Thymus (tissue), 11 donors: ENCODE measurements around the gene AMMECR1. TPM values are rescaled to one million over a fixed set of nuclear protein-coding genes. Genes with fewer than 3 reads are reported as not detected.

Experiments used
- DNase-seq, 9 donors: peaks; one replicate each; pipeline ENCODE4 v3.0.0-alpha.2; 2013; ENCODE audit warnings: low spot score in 9 of 9, low read depth in 6 of 9, missing footprints in 1 of 9
- H3K27ac ChIP-seq, 2 donors: one replicate each; pipeline ENCODE4 v1.5.1; 2013; ENCODE audit warnings: control low read depth in 1 of 2, low read depth in 1 of 2, low read length in 1 of 2, mild to moderate bottlenecking in 1 of 2, moderate library complexity in 1 of 2
- H3K27me3 ChIP-seq, 2 donors: one replicate each; pipeline ENCODE4 v1.5.1; 2013; ENCODE audit warnings: low read length in 1 of 2; ENCODE audit not compliant: control insufficient read depth in 2 of 2, insufficient read depth in 1 of 2
- H3K36me3 ChIP-seq, 2 donors: one replicate each; pipeline ENCODE4 v1.5.1; 2013; ENCODE audit warnings: low read length in 1 of 2, mild to moderate bottlenecking in 1 of 2, moderate library complexity in 1 of 2; ENCODE audit not compliant: control insufficient read depth in 2 of 2, insufficient read depth in 2 of 2
- H3K4me1 ChIP-seq, 2 donors: one replicate each; pipeline ENCODE4 v1.5.1; 2013; ENCODE audit warnings: low read length in 2 of 2; ENCODE audit not compliant: control insufficient read depth in 2 of 2, insufficient read depth in 2 of 2
- H3K4me3 ChIP-seq, 2 donors: one replicate each; pipeline ENCODE4 v1.5.1; 2013; ENCODE audit warnings: low read length in 2 of 2, control low read depth in 1 of 2, mild to moderate bottlenecking in 1 of 2
- H3K9me3 ChIP-seq, 2 donors: one replicate each; pipeline ENCODE4 v1.5.1; 2013; ENCODE audit warnings: low read length in 1 of 2, mild to moderate bottlenecking in 1 of 2; ENCODE audit not compliant: control insufficient read depth in 2 of 2, insufficient read depth in 1 of 2
- WGBS: extraction: QIAGEN DNeasy Blood & Tissue Kit; methylation state at CpG from one replicate; pipeline ENCODE4 v1.1.7; 2013; 5-methylcytosine and 5-hydroxymethylcytosine counted together
- polyA plus RNA-seq: library from polyadenylated mRNA; stranded (reverse); fragments of 200-250 nt; gene quantifications from one replicate; pipeline ENCODE4 v1.2.3, GENCODE V29; 2013
- total RNA-seq: library from RNA; stranded (reverse); fragments of 120-200 nt; gene quantifications from one replicate; pipeline ENCODE4 v1.2.4, GENCODE V29; 2013
- donor health status: healthy.

Gene AMMECR1
- total and polyA plus RNA-seq, 2 donors = 5.1 to 7.0 TPM

- H3K9me3 ChIP-seq = no peaks in the 10 kb centered on the region
- no peaks in the 10 kb centered on the region for H3K4me1 ChIP-seq
- no peaks in the 10 kb centered on the region for H3K36me3 ChIP-seq
- no peak overlapping the region for H3K27ac ChIP-seq
- DNase-seq = no peak
- no peak overlapping the region for H3K4me3 ChIP-seq
- no peaks in the 10 kb centered on the region for H3K27me3 ChIP-seq
Observed at GRCh38 chrX:110280954-110281353, 36.9 kb downstream of the AMMECR1 start.

- 89% methylated on average over 1 of the region's 1 CpG for WGBS
- H3K9me3 ChIP-seq = no peaks in the 10 kb centered on the region
- H3K4me1 ChIP-seq = no peaks in the 10 kb centered on the region
- DNase-seq = no peak
- no peak overlapping the region for H3K27ac ChIP-seq
- no peaks in the 10 kb centered on the region for H3K36me3 ChIP-seq
- H3K4me3 ChIP-seq = no peak overlapping the region
- no peaks in the 10 kb centered on the region for H3K27me3 ChIP-seq
Observed at GRCh38 chrX:110277609-110278008, 40.3 kb downstream of the AMMECR1 start.

GRCh38 chrX:110276778-110277177 is 41.1 kb downstream of the AMMECR1 start:
- no peak overlapping the region for H3K27ac ChIP-seq
- H3K9me3 ChIP-seq = no peaks in the 10 kb centered on the region
- no peaks in the 10 kb centered on the region for H3K4me1 ChIP-seq
- no peak overlapping the region for H3K4me3 ChIP-seq
- WGBS = 40% methylated on average over 2 of the region's 2 CpGs
- no peaks in the 10 kb centered on the region for H3K27me3 ChIP-seq
- no peak for DNase-seq
- H3K36me3 ChIP-seq = no peaks in the 10 kb centered on the region

GRCh38 chrX:110268886-110269285 is 49.0 kb downstream of the AMMECR1 start:
- DNase-seq = no peak
- Histone ChIP-seq H3K9me3 (no peaks in the 10 kb centered on the region), H3K27me3 (no peaks in the 10 kb centered on the region), H3K4me1 (peaks cover 0 to 4% of the 10 kb centered on the region in 2 donors), H3K4me3 (no peak overlapping the region), H3K36me3 (no peaks in the 10 kb centered on the region), H3K27ac (no peak overlapping the region)
- 95% methylated on average over 1 of the region's 1 CpG for WGBS

GRCh38 chrX:110268395-110268794 is 49.5 kb downstream of the AMMECR1 start:
- H3K27ac ChIP-seq = no peak overlapping the region

GRCh38 chrX:110267874-110268273 is 50.0 kb downstream of the AMMECR1 start:
- peaks cover 0 to 4% of the 10 kb centered on the region in 2 donors for H3K4me1 ChIP-seq
- 37% methylated on average over 2 of the region's 2 CpGs for WGBS
- H3K9me3 ChIP-seq = no peaks in the 10 kb centered on the region
- no peak overlapping the region for H3K27ac ChIP-seq
- no peaks in the 10 kb centered on the region for H3K27me3 ChIP-seq
- H3K36me3 ChIP-seq = no peaks in the 10 kb centered on the region
- DNase-seq = peak in 3 of 9 donors; percentile 1 to 20 (median 4)
- no peak overlapping the region for H3K4me3 ChIP-seq

More at GRCh38 chrX:110268395-110268794, 49.5 kb downstream of the AMMECR1 start:
- WGBS = 80% methylated on average over 6 of the region's 6 CpGs
- peaks cover 0 to 4% of the 10 kb centered on the region in 2 donors for H3K4me1 ChIP-seq
- no peaks in the 10 kb centered on the region for H3K9me3 ChIP-seq
- DNase-seq = no peak
- H3K36me3 ChIP-seq = no peaks in the 10 kb centered on the region
- H3K4me3 ChIP-seq = no peak overlapping the region
- no peaks in the 10 kb centered on the region for H3K27me3 ChIP-seq

GRCh38 chrX:110265661-110266060 is 52.2 kb downstream of the AMMECR1 start:
- Histone ChIP-seq H3K27me3 (no peaks in the 10 kb centered on the region), H3K4me3 (no peak overlapping the region), H3K27ac (no peak overlapping the region), H3K4me1 (peaks cover 0 to 4% of the 10 kb centered on the region in 2 donors), H3K36me3 (no peaks in the 10 kb centered on the region), H3K9me3 (no peaks in the 10 kb centered on the region)
- no peak for DNase-seq

GRCh38 chrX:110259117-110259516 is 58.8 kb downstream of the AMMECR1 start:
- Histone ChIP-seq H3K4me3 (no peak overlapping the region), H3K4me1 (no peaks in the 10 kb centered on the region), H3K9me3 (no peaks in the 10 kb centered on the region), H3K36me3 (no peaks in the 10 kb centered on the region), H3K27ac (no peak overlapping the region), H3K27me3 (no peaks in the 10 kb centered on the region)
- peak in 1 of 9 donors; percentile 18 for DNase-seq
- 3% methylated on average over 1 of the region's 1 CpG for WGBS

GRCh38 chrX:110258552-110258951 is 59.3 kb downstream of the AMMECR1 start:
- Histone ChIP-seq H3K36me3 (no peaks in the 10 kb centered on the region), H3K9me3 (no peaks in the 10 kb centered on the region), H3K27ac (no peak overlapping the region), H3K27me3 (no peaks in the 10 kb centered on the region), H3K4me1 (no peaks in the 10 kb centered on the region), H3K4me3 (no peak overlapping the region)
- 91% methylated on average over 1 of the region's 1 CpG for WGBS
- DNase-seq = no peak

- no peaks in the 10 kb centered on the region for H3K4me1 ChIP-seq
- DNase-seq = no peak
- no peak overlapping the region for H3K27ac ChIP-seq
- H3K36me3 ChIP-seq = no peaks in the 10 kb centered on the region
- H3K4me3 ChIP-seq = no peak overlapping the region
- H3K27me3 ChIP-seq = no peaks in the 10 kb centered on the region
- WGBS = 93% methylated on average over 1 of the region's 1 CpG
- no peaks in the 10 kb centered on the region for H3K9me3 ChIP-seq
Observed at GRCh38 chrX:110257889-110258288, 60.0 kb downstream of the AMMECR1 start.
